K562 (cell line): Measurements from ENCODE around the gene LETM1. TPM values are rescaled to one million over a fixed set of nuclear protein-coding genes. Genes with fewer than 3 reads are reported as not detected.

Experiments
- ARID4B ChIP-seq: sonication (generic); formaldehyde crosslinking; IDR thresholded peaks from 2 replicates; pipeline ENCODE4 v1.8.0; 2022; ENCODE audit warnings: mild to moderate bottlenecking, missing genetic modification reagents
- DPF2 ChIP-seq: fragments of 450-650 bp; IDR thresholded peaks from 2 replicates; pipeline ENCODE4 v1.6.1; 2016
- E2F1 ChIP-seq: sonication (generic); formaldehyde crosslinking; IDR thresholded peaks from 2 replicates; pipeline ENCODE4 v1.8.1; 2023; ENCODE audit warnings: mild to moderate bottlenecking, missing genetic modification reagents, moderate library complexity
- ETV1 ChIP-seq: fragments of 450-650 bp; conservative IDR thresholded peaks from 2 replicates; pipeline ENCODE4 v1.6.1; 2016; ENCODE audit warnings: missing genetic modification characterization, control low read depth, low read depth, missing compliant biosample characterization
- JUND ChIP-seq, 2 experiments: IDR thresholded peaks; 2 replicates in 1 of 2; 3 replicates in 1 of 2; pipeline ENCODE4 v1.6.1; 2011; ENCODE audit warnings: borderline replicate concordance in 2 of 2, low read depth in 2 of 2, low read length in 2 of 2, improper control_type of control experiment in 1 of 2, missing biosample characterization in 1 of 2, missing genetic modification characterization in 1 of 2, missing genetic modification reagents in 1 of 2
- KHSRP ChIP-seq: fragments of 450-650 bp; IDR thresholded peaks from 2 replicates; pipeline ENCODE4 v1.6.1; 2017
- MXD1 ChIP-seq: fragments of 250-450 bp; sonication (Bioruptor Pico); IDR thresholded peaks from 2 replicates; pipeline ENCODE4 v1.8.0; 2021; ENCODE audit warnings: borderline replicate concordance, mild to moderate bottlenecking, moderate library complexity; ENCODE audit not compliant: poor library complexity, severe bottlenecking
- NR2C1 ChIP-seq, 2 experiments: fragments of 450-650 bp; IDR thresholded peaks; 2 replicates each; pipeline ENCODE4 v1.6.1; 2017; ENCODE audit warnings: mild to moderate bottlenecking in 2 of 2, antibody characterized with exemption in 1 of 2, inconsistent platforms in 1 of 2, missing compliant biosample characterization in 1 of 2, missing genetic modification characterization in 1 of 2
- RAD51 ChIP-seq: fragments of 450-650 bp; IDR thresholded peaks from 2 replicates; pipeline ENCODE4 v1.7.1; 2016; ENCODE audit warnings: low read depth, mild to moderate bottlenecking, borderline replicate concordance
- RBM34 ChIP-seq: fragments of 200-400 bp; formaldehyde crosslinking; IDR thresholded peaks from 2 replicates; pipeline ENCODE4 v1.6.1; 2018; ENCODE audit warnings: low read length, borderline replicate concordance; ENCODE audit not compliant: insufficient read depth
- SMARCC2 ChIP-seq: fragments of 450-650 bp; IDR thresholded peaks from 2 replicates; pipeline ENCODE4 v1.6.1; 2017; ENCODE audit warnings: antibody characterized with exemption, moderate library complexity, mild to moderate bottlenecking, low read depth
- SPI1 ChIP-seq: IDR thresholded peaks from 2 replicates; pipeline ENCODE4 v1.6.1; 2011; ENCODE audit warnings: low read depth, low read length, control low read depth, borderline replicate concordance
- STAT5B ChIP-seq: fragments of 250-450 bp; sonication (Bioruptor Pico); IDR thresholded peaks from 2 replicates; pipeline ENCODE4 v1.8.0; 2021; ENCODE audit warnings: mild to moderate bottlenecking, inconsistent platforms
- TBP ChIP-seq: optimal IDR thresholded peaks from 2 replicates; pipeline ENCODE3; 2011; ENCODE audit warnings: low read depth, low read length, improper control_type of control experiment
- ZBTB2 ChIP-seq: fragments of 450-650 bp; IDR thresholded peaks from 2 replicates; pipeline ENCODE4 v1.6.1; 2016; ENCODE audit warnings: antibody characterized with exemption
- ZFX ChIP-seq: sonication (generic); formaldehyde crosslinking; IDR thresholded peaks from 2 replicates; pipeline ENCODE4 v1.8.0; 2022; ENCODE audit warnings: mild to moderate bottlenecking, missing genetic modification reagents, moderate library complexity
- ZNF639 ChIP-seq, 2 experiments: fragments of 200-800 bp in 1 of 2; sonication (Bioruptor generic) in 1 of 2; sonication (generic) in 1 of 2; formaldehyde crosslinking in 1 of 2; IDR thresholded peaks in 1 of 2; conservative IDR thresholded peaks in 1 of 2; 2 replicates each; pipeline versions ENCODE4 v1.5.0 to v1.6.1; 2016 to 2020; ENCODE audit warnings: missing compliant biosample characterization in 1 of 2, missing genetic modification characterization in 1 of 2, missing genetic modification reagents in 1 of 2
- polyA plus RNA-seq, 8 experiments: library from polyadenylated mRNA; depleted of rRNA in 4 of 8; stranded (reverse) in 5 of 8; unstranded in 3 of 8; fragments of >200 nt; fragmentation: Nextera tagmentation in 2 of 8; fragmentation: Illumina TruSeq in 1 of 8; extraction: Ambion mirVana in 2 of 8; extraction: Trizol in 1 of 8; gene quantifications; 2 replicates each; pipeline versions ENCODE4 v1.2.1 to v1.2.3, GENCODE V29; 2011 to 2014; ENCODE audit warnings: inconsistent platforms in 1 of 8, missing spikeins in 1 of 8
- total RNA-seq, 7 experiments: library from RNA; depleted of rRNA in 6 of 7; stranded (reverse); fragments of >200 nt in 6 of 7; fragmentation: Illumina TruSeq in 2 of 7; extraction: Trizol in 2 of 7; gene quantifications; 2 replicates each; pipeline versions ENCODE4 v1.2.1 to v1.2.3, GENCODE V29; 2011 to 2021; ENCODE audit warnings: low replicate concordance in 1 of 7

LETM1 gene
- total and polyA plus RNA-seq, 9 of the 15 experiments (the other 6 are each of a cell fraction or from before 2014, with no cell fraction given) = 3.9 to 109 (median 35.0) TPM

- TF ChIP-seq ZNF639 (CRISPR knock-in tag; conservative IDR thresholded peaks at IDR 0.05 in 1 of 2, IDR thresholded peaks at IDR 0.05 in 1 of 2) (peak in 1 of 2 experiments; percentile 84; a peak in 2 of 4 replicates), RBM34 (no peak), SPI1 (peak; percentile 30; the same call in 1 of the 2 replicates), NR2C1 (IDR thresholded peaks at IDR 0.05) (no peak), NR2C1 (tag; IDR thresholded peaks at IDR 0.05) (0 out of 2 replicates have a peak, but pooled peaks have one; percentile 30), ARID4B (CRISPR knock-in tag) (no peak), MXD1 (no peak), DPF2 (peak; percentile 96), STAT5B (CRISPR knock-in tag) (no peak), ETV1 (tag) (peak; percentile 59), JUND (IDR thresholded peaks at IDR 0.05; ENCODE audit: borderline replicate concordance, low read depth, low read length) (peak; percentile 36; the same call in 1 of the 2 replicates), JUND (tag; IDR thresholded peaks at IDR 0.05; ENCODE audit: borderline replicate concordance, low read depth, low read length) (peak; percentile 72; the same call in 1 of the 3 replicates), SMARCC2 (peak; percentile 84), RAD51 (peak; percentile 47; the same call in 1 of the 2 replicates), ZBTB2 (peak; percentile 52; the same call in 1 of the 2 replicates), E2F1 (CRISPR knock-in tag) (no peak), KHSRP (peak; percentile 80; the same call in 1 of the 2 replicates), ZFX (CRISPR knock-in tag) (peak; percentile 69), TBP (peak; percentile 39)
Measured at GRCh38 chr4:1882850-1883271, 26.9 kb upstream of the LETM1 start (continued).
